GM21423 (cell line): Measurements from ENCODE around the gene SCN4A.
A peak's percentile ranks its signal among the peaks of the same experiment; 100 is the strongest.
"Not testable (repeated sequence)": the region's sequence is repeated elsewhere in the genome, so short reads cannot be mapped to it uniquely, and the experiment has no call there.

Experiments
- ATAC-seq: cut with Tn5 transposase; IDR thresholded peaks from one replicate; pipeline ENCODE4 v1.9.1; 2021; ENCODE audit warnings: mild to moderate bottlenecking, moderate library complexity; ENCODE audit not compliant: unreplicated experiment

The SCN4A gene

DNA sequence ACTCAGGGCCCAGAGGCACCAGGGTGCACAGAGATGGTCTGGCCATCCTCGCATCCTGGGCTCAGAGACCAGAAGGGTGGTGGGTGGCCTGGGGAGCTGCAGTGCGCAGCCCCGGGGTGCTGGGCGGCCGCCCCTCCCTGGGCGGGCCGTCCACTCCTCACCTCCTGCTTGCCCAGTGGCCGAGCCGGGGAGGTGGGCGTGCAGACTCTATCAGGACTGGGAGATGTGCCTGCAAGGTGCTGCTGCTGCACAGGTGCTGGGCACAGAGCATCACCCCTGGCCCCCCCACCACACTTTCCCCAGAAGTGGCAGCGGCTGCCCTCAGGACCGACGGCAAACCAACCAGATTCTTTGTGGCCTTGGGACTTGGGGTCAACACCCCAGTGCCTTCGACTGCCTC lies at the start of gene SCN4A:
TSS of gene SCN4A (minus strand) at position 123 of the 400 bp plus-strand sequence. CDS start at position 46, 77 bp downstream.
- ATAC-seq: no peak

DNA sequence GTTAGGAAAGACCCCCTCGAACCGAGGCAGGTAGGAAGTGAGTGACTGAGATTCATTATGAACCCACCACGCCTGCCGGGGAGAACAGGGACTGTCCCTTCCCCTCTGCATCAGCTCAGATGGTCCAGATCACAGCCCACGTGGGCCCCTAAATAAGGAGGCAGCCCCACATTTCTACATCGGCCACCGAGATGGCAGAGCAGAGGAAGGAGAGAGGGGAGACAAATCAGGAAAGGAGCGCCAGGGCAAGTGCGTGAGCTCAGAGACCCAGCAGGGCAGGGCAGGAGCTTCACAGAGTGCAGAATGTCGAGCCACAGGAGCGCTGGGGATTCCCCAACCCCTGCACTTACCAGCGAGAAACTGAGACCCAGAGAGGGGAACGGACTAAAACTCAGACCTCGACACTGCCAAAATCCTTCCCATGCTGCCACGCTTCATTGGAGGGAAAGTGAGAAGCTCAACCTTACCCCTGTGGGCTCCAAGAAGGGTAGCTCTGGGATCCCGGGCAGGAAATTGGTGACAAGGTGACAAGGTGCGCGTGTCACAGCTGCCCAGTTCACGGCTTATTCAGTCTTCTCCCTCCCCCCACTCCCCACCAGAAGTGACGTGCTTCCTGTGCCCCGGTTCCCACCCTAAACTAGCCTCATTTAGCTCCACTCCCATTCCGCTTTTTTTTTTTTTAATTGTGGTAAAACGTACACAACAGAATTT lies 47.5 kb upstream of the SCN4A start, which contains the start of gene ICAM2:
TSS of gene ICAM2 (minus strand) at position 578 of the 711 bp plus-strand sequence. CDS start 13,942 bp downstream, outside the sequence.
- ATAC-seq: peak; percentile 64

DNA sequence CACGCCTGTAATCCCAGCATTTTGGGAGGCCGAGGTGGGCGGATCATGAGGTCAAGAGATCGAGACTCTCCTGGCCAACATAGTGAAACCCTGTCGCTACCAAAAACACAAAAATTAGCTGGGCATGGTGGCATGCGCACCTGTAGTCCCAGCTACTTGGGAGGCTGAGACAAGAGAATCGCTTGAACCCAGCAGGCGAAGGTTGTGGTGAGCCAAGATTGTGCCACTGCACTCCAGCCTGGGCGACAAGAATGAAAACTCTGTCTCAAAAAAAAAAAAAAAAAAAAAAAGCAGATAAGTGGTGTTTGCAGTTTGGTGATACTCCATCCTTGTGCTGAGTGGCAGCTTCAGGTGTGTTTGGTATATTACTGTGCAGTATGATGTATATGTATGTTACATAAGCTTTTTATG lies 46.8 kb upstream of the SCN4A start:
- ATAC-seq: peak; percentile 6

DNA sequence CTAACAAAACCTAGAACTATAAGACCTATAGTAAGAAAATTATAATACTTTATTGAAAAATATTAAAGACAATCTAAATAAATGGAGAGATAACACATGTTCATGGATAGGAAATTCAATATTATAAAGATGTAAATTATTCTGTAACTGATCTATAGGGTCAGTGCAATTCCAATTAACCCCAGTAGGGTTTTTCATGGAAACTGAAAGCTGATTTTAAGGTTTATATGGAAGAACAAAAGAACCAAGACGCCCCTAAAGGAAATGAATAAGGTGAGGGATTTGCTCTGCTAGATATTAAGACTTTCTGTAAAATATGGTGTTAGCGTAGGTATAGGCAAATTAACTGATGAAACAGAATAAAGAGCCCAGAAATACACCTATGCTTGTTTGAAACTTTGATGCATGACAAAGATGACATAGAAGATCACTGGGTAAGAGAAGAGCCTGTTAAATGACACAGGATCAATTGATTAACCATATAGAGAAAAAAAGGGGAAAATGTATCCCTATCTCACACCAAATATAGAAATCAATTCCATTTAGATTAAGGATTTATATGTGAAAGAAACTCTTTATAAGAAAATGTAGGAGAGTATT lies 44.8 kb upstream of the SCN4A start:
- no peak for ATAC-seq

DNA sequence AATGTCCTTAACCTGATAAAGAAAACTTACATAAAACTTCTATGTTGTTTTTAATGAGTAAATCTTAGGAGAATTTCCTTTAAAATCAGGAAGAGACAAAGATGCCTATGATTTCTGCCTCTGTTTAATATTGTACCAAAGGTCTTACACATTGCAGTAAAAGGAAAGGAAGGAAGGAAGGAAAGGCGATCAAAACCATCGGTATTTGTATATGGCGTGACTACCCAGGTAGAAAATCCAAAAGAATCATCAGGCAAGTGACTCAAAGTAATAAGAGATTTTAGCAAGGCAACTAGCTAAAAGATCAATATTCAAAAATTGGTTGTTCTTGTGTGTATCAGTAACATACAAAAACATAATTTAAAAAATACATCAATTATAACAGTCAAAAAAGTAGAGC lies 44.3 kb upstream of the SCN4A start:
- no peak for ATAC-seq

DNA sequence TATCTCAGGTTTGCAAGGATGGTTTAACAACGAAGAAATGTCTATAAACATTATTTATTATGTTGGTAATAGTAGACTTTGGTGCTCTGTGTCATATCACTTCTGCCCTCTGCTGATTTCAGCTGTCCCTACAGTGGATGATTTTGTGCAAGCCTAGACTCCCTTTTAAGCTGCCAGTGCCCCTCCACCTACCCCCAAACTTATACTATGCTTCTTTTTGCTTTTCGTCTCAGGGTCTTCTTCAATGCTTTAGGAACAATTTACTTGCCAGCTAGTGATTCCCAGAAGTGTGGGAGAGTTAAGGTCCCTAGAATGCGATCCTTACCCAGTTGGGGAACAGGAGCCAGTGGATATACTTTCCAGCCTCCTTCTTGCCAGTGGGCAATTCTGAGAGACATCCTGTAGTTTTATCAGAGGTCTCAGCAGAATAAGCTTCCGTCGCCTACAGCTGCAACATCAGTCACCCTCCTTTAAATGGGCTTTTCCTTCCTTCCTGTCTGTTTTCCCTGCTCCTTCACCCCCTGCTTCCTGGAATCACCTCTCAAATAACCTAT lies 43.6 kb upstream of the SCN4A start:
- no peak for ATAC-seq

DNA sequence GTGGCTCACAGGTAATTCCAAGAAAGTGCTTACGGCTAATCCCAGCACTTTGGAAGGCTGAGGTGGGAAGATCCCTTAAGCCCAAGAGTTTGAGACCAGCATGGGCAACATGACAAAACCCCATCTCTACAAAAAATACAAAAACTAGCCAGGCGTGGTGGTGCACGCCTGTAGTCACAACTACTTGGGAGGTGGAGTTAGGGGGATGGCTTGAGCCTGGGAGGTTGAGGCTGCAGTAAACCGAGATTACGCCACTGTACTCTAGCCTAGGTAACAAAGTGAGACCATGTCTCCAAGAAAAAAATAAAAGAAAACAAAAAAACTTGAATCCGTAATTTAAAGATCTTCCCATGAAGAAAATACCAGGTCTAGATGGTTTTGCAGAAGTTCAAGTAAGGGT lies 42.7 kb upstream of the SCN4A start:
- ATAC-seq: no peak

DNA sequence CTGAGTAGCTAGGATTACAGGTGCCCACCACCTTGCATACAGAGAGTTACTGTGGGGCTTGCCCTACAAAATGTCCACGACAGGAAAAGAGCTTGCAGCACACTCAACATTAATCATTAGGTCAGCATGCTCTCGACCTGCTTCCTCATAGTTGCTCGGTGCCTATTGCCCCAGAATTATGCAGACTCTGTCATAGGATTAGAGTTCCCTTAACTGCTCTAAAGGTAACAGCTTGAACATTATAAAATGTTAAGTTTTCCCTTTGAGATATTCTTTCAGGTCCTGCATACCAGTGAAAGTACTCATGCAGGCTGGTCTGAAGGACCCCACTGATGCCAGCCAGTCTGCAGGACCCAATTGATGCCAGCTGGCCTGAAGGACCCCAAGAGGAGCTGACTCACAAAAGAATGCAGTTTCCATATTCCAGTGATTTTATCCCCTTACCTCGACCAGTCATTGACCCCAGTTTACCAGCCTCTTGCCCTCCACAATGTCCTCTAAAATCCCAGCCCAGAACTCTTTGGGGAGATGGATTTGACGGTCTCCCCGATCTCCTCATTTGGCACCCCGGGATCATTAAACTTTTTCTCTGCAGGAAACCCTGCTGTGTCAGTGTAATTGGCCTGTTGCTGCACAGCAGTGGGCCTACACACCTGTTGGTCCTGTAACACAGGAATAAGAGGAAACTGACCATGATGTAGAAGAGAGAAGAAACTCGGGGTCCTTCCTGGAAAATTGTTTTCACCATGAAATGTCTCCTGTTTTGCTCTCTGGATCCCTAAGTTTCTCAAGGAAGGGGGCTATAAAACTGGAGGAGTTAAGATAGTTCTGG lies 37.1 kb upstream of the SCN4A start:
- ATAC-seq: no peak

DNA sequence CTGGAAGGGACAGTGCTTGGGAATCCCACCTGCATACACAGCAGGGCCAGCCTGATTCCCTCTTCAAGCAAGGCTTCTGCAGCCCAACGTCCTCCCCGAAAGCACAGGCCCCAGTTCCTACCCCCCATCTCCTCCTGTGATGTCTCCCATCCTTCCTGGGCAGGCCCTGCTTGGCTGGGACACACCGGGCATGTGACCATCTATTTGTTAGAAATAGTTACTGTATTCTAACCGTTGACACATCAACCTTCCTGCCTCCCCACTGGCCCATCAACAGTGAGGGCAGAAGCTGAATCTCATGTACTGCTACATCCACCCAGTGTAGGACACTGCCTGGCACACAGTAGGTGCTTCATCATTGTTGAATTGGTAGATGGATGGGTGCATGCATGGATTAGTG lies 36.1 kb upstream of the SCN4A start:
- ATAC-seq: no peak

DNA sequence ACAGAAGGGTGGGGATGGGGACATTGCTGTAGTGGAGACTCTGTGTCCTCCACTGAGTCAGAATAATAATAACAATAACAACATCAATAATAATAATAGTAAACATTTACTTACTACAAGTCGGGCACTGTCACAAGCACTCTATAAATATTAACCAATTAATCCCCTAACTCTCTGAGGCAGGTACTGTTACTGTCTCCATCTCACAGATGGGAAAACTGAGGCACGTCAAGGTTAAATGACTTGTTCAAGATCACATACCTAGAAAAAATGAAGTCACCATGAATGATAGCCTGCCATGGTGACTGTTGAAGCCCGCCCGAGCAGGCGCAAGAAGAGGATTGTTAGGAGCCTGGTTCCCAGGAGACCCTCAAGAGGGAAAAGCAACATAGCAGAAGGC lies 35.6 kb upstream of the SCN4A start:
- no peak for ATAC-seq

DNA sequence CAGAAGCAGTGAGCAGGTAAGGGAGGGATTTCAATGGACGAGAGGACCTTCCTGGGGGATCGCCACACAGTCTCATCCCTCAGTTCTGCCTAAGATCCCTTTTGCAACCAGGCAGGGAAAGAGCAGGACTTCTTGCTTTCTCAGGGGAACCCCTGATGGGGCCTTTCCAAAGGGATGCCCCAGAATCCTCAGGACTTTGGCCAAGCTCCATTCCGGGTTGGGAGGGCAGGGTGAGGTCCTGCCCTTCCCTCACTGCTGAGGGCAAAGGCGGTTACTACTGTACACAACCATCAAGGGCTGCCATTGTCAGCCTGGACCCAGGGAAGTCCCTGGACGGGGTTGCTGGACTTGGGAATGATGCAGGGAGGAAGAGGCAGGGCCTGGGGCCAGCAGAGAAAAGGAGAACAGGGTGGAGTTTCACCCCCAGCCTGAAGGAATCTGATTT lies 35.1 kb upstream of the SCN4A start:
- ATAC-seq: no peak

DNA sequence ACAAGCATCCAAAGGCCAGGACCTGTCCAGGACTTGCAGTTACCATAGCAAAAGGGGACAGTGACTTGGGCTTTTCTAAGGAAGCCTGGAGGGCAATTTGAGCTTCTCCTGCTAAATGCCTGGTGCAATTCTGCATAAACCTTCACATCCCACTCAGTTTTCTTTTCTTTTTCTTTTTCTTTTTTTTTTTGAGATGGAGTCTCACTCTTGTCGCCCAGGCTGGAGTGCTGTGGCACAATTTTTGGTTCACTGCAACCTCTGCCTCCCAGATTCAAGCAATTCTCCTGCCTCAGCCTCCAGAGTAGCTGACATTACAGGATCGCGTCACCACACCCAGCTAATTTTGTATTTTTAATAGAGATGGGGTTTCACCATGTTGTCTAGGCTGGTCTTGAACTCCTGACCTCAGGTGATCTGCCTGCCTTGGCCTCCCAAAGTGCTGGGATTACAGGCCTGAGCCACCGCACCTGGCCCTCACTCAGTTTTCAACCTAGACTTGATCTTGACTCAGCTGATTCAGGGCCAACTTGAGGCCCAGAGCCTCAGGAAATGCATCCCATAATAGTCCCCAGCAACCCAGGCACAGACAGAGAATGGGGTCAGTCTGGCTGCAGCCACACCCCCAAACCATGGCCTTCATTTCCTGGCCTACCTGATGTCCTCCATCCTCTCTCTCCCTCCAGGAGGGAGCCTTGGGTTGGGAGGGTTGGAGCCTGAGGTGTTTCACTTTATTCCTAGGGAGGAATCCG lies 34.5 kb upstream of the SCN4A start:
- not testable (repeated sequence) for ATAC-seq

DNA sequence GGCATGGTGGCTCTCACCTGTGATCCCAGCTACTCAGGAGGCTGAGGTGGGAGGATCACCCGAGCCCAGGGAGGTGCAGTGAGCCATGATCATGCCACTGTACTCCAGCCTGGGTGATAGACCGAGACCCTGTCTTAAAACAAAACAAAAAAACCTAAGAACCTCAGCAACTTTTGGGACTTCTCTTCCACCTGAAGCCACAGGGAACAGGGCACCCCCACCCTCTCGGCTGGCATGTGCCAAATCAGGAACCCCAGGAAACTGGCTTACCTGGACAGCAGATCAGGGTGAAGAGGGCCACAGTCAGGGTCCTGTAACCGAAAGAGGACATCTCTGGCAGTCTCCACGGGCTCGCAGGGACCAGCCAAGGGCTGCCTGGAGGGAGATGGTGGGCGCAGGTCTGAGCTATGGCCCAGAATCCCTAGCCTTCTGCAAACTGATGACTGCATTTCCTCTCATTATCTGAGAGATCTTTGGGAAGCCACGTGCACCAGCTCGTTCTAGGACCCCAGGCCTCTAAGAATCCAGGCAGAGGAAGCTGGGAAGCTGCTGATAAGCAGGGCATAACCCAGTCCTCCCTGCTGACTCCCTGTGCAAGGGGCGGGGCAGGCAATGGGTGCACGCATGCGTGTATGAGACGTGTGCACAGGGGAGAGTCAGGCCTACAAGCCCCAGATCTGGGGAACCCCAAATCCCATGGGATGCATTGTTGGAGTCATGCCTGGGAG lies 33.8 kb upstream of the SCN4A start:
- ATAC-seq: no peak

DNA sequence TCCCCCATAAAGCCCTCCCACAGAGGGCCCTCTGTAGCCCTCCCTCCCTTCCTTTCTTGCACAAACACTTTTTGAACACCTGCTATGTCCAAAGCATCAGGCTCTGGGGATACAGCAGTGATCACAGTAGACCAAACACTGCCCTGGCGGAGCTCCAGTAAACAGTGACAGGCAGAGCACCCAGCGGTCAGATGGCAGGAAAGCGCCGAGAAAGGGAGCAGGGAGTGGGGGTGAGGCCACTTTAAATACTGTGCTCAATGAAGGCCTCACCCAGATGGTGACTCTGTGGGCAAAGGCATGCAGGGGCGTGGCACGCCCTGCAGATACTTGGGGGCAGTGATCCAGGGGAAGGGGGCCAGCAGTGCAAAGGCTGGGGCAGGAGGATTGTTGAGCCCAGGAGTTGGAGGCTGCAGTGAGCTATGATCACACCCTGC lies 33.0 kb upstream of the SCN4A start:
- no peak for ATAC-seq

DNA sequence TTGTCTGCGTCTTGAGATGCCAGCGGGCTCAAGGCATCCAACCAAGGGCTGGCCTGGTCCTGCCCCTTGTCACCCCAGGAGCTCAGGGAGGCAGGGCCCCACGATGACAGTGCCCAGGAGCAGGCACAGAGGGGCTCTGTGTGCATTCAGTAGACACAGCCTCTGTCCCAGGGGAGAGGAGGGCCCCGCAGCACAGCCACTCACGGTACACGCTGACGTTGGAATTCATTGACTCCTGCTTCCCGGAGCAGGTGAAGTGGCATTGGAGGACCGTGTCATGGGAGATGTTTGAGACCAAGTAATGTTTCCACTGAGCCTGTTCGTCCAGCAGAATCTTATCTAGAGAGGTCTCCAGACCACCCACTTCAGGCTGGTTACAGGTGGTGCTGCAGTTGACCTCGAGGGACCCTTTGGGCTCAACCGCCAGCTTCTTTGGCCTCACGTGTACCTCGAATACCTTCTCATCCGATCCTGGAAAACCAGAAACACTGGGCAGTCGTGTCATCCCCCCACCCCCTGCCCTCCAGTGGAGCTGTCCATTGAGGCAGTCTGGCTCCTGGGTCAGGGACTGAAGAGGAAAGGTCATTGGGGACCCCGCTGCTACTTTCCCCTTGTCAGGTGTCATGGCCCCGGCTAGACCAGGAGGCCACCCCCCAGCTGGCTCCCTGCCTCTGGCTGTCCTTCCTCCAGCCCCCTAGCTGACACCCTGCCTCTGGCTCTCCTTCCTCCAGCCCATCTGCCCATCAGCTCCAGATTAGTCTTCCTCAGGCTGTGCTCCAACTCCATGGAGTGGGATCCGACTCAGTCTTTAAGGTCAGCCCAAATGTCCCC lies 32.4 kb upstream of the SCN4A start:
- no peak for ATAC-seq

DNA sequence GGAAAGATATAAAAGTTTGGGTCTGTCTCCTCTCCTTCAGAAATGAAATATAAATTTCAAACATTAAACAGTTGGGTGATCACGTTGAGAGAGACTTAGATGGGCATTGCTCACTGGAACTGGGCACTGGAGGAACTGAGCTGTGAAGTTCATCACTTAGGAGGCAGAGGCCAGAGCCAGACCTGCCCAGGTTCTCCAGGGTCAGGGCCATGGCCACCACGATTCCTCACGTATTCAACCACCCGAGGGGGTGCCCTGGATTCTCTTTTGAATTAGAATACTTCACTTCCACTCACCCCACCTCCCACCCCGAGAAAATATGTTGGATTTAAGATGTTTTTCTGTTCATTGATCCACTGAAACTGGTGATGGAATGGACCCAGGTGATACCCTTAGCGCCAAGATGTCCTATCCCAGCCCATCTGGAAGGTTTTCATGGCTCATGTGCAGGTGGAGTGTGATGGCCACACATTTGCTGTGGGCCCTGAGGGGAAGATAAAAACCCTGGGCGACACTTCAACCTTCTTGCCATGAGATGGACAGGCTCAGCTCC lies 31.6 kb upstream of the SCN4A start:
- ATAC-seq: no peak

DNA sequence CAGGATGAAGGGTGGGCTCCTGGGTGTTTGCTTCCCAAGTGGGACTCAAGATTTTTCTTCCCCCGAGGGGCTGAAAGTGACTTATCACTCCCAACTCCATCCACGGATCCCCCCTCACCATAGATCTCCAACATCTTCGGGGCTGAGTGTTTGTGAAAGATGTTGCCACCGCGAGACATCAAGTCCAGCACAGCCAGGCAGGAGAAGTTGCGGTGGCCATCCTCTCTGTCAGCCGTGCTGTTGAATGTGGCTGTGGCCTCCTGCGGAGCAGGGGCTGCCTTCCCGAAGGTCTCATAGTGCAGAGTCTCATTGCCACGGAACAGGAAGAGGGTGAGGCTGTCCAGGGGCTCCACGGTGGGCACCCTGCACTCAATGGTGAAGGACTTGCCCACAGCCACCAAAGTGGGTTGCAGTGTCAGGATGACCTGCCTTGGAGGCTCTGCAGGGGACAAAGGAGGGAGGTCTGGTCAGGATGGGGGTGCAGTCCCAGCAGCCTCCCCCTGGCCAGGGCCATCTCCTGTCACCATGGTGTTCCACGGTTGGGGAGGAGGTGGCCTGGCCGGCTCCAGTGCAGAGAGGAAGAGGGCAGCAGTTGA lies 30.9 kb upstream of the SCN4A start:
- no peak for ATAC-seq
